ENCODE measurements around the gene ANKS1A.
"Not testable (repeated sequence)": the region's sequence is repeated elsewhere in the genome, so short reads cannot be mapped to it uniquely, and the experiment has no call there.

Gene ANKS1A

GRCh38 chr6:35088281-35089215, 199.5 kb downstream of the ANKS1A start:
- DNase-seq = no peak

GRCh38 chr6:35089216-35089934, 200.3 kb downstream of the ANKS1A start:
- no peak for DNase-seq

- no peak for DNase-seq
Observed at GRCh38 chr6:35089935-35090505, 201.0 kb downstream of the ANKS1A start.

GRCh38 chr6:35090734-35091133, 201.7 kb downstream of the ANKS1A start:
- no peak for DNase-seq

GRCh38 chr6:35091346-35092083, 202.5 kb downstream of the ANKS1A start:
- no peak for DNase-seq

- DNase-seq = no peak
Observed at GRCh38 chr6:35092362-35093117, 203.5 kb downstream of the ANKS1A start.

- no peak for DNase-seq
Observed at GRCh38 chr6:35093118-35093445, 204.0 kb downstream of the ANKS1A start.

- DNase-seq = no peak
Observed at GRCh38 chr6:35093783-35094182, 204.7 kb downstream of the ANKS1A start.

GRCh38 chr6:35094183-35094582, 205.1 kb downstream of the ANKS1A start:
- no peak for DNase-seq

- no peak for DNase-seq
Observed at GRCh38 chr6:35096129-35096862, 207.2 kb downstream of the ANKS1A start.

- DNase-seq = no peak
Observed at GRCh38 chr6:35099116-35099515, 210.1 kb downstream of the ANKS1A start.

- no peak for DNase-seq
Observed at GRCh38 chr6:35105078-35105477, 216.0 kb downstream of the ANKS1A start.

- not testable (repeated sequence) for DNase-seq
Observed at GRCh38 chr6:35106061-35106460, 217.0 kb downstream of the ANKS1A start.

- not testable (repeated sequence) for DNase-seq
Observed at GRCh38 chr6:35107208-35107607, 218.2 kb downstream of the ANKS1A start.

GRCh38 chr6:35107761-35108160, 218.7 kb downstream of the ANKS1A start:
- not testable (repeated sequence) for DNase-seq

GRCh38 chr6:35108309-35108885, 219.3 kb downstream of the ANKS1A start:
- no peak for DNase-seq

- no peak for DNase-seq
Observed at GRCh38 chr6:35120746-35121145, 231.7 kb downstream of the ANKS1A start.

GRCh38 chr6:35124356-35124755, 235.3 kb downstream of the ANKS1A start:
- no peak for DNase-seq

- DNase-seq = no peak
Observed at GRCh38 chr6:35128042-35128441, 239.0 kb downstream of the ANKS1A start.

GRCh38 chr6:35128496-35128895, 239.4 kb downstream of the ANKS1A start:
- DNase-seq = no peak

GRCh38 chr6:35136185-35136584, 247.1 kb downstream of the ANKS1A start:
- no peak for DNase-seq

Data from inflammatory macrophage treated with lipopolysaccharide for 4 hours (primary cell).